CD4-positive, alpha-beta memory T cell (primary cell): ENCODE measurements around the gene SMIM36. TPM values are rescaled to one million over a fixed set of nuclear protein-coding genes. Genes with fewer than 3 reads are reported as not detected.
"Not testable (repeated sequence)": the region's sequence is repeated elsewhere in the genome, so short reads cannot be mapped to it uniquely, and the experiment has no call there.

ENCODE experiments used
- CTCF ChIA-PET: fragments of 350-600 bp; sonication (Branson Sonifier 250); formaldehyde crosslinking; loops from one replicate; lab custom pipeline; 2021; ENCODE audit warnings: inconsistent platforms; ENCODE audit not compliant: partially characterized antibody; lab: Charles Lee
- POLR2A ChIA-PET: fragments of 350-600 bp; sonication (Branson Sonifier 250); formaldehyde crosslinking; loops from one replicate; lab custom pipeline; 2021; ENCODE audit not compliant: partially characterized antibody; lab: Charles Lee
- DNase-seq, 5 donors: peaks; one replicate each; pipeline versions ENCODE4 v3.0.0 to v3.0.0-alpha.2; 2020 to 2022; ENCODE audit warnings: mixed read lengths in 1 of 5
- H3K27ac ChIP-seq: one replicate; pipeline ENCODE4 v1.7.0; 2013; ENCODE audit warnings: low read depth, low read length
- H3K27me3 ChIP-seq: 2 replicates; pipeline ENCODE4 v1.7.0; 2013; ENCODE audit warnings: mild to moderate bottlenecking, low read length, moderate library complexity; ENCODE audit not compliant: insufficient read depth
- H3K36me3 ChIP-seq: 2 replicates; pipeline ENCODE4 v1.7.0; 2013; ENCODE audit warnings: mild to moderate bottlenecking, low read length, moderate library complexity; ENCODE audit not compliant: insufficient read depth
- H3K4me1 ChIP-seq: 2 replicates; pipeline ENCODE4 v1.7.0; 2013; ENCODE audit warnings: mild to moderate bottlenecking, low read length, moderate library complexity; ENCODE audit not compliant: insufficient read depth
- H3K4me3 ChIP-seq, 2 donors: one replicate each; pipeline ENCODE4 v1.7.0; 2013; ENCODE audit warnings: low read length in 2 of 2, mild to moderate bottlenecking in 1 of 2
- H3K9me3 ChIP-seq, 2 donors: one replicate each; pipeline ENCODE4 v1.7.0; 2013; ENCODE audit warnings: low read length in 2 of 2, control low read depth in 1 of 2; ENCODE audit not compliant: control insufficient read depth in 1 of 2
- H3K27ac Mint-ChIP-seq, 7 donors: one replicate each; pipeline ENCODE4 v1.8.0; 2020 to 2021; ENCODE audit warnings: mixed read lengths in 7 of 7, mild to moderate bottlenecking in 6 of 7, inconsistent platforms in 3 of 7, moderate library complexity in 3 of 7
- H3K27me3 Mint-ChIP-seq, 2 donors: one replicate each; pipeline ENCODE4 v1.8.0; 2020 to 2021; ENCODE audit warnings: mixed read lengths in 2 of 2
- H3K36me3 Mint-ChIP-seq, 2 donors: one replicate each; pipeline ENCODE4 v1.8.0; 2020 to 2021; ENCODE audit warnings: mixed read lengths in 2 of 2, inconsistent platforms in 1 of 2, mild to moderate bottlenecking in 1 of 2
- H3K4me1 Mint-ChIP-seq, 4 donors: one replicate each; pipeline ENCODE4 v1.8.0; 2020 to 2021; ENCODE audit warnings: mixed read lengths in 4 of 4, mild to moderate bottlenecking in 1 of 4
- H3K4me3 Mint-ChIP-seq, 8 donors: one replicate each; pipeline ENCODE4 v1.8.0; 2020 to 2021; ENCODE audit warnings: mixed read lengths in 8 of 8, mild to moderate bottlenecking in 7 of 8, moderate library complexity in 6 of 8, inconsistent platforms in 3 of 8
- H3K9me3 Mint-ChIP-seq, 8 donors: one replicate each; pipeline ENCODE4 v1.8.0; 2020 to 2021; ENCODE audit warnings: mixed read lengths in 8 of 8, mild to moderate bottlenecking in 5 of 8, inconsistent platforms in 3 of 8, moderate library complexity in 1 of 8
- intact Hi-C: fragments of 100-400 bp; cut with micrococcal nuclease; formaldehyde crosslinking; loops from one replicate; pipeline ENCODE4 v1.15.1; 2023
- polyA plus RNA-seq, 2 donors: library from polyadenylated mRNA; unstranded; fragments of 300-500 nt; fragmentation: Illumina TruSeq; gene quantifications; one replicate each; pipeline ENCODE4 v1.2.3, GENCODE V29; 2021
- total RNA-seq, 2 experiments: library from RNA; stranded (reverse); gene quantifications; one replicate each; pipeline ENCODE4 v1.2.3, GENCODE V29; 2021

Gene SMIM36
- total and polyA plus RNA-seq, 4 experiments from 2014 or later = not detected

DNA sequence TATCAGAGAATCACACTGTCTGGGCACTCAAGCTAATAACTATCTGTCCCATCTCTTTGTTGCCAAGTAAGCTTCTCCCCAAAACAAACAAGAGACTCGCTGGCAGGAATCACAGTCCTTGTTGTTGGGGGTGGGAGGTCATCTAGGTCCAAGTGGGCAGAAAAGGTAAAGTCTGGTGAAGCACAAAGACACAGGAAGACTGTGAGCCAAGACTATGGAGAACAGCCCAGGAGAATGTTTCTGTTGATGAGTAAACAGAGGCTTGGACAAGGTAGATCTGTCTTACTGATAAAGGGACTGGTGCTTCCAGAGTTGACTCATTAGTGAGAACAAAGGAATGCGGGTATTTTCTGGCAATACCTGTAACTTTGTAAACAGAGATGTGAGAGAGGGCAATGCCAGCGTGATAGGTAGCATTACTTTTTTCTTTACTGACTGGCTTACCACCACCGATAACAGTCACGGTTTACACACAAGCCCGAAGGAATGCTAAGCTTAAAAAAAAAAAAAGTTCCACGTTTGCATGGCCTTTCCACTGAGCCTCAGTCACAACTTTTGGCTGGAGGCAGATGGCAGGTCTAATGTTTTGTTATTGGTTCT lies 78.1 kb downstream of the SMIM36 start:
- Mint-ChIP-seq H3K27ac (no peak overlapping the region), H3K36me3 (no peaks in the 10 kb centered on the region), H3K4me1 (peaks cover 9 to 16% (median 13%) of the 10 kb centered on the region in 4 donors), H3K27me3 (peaks cover 3 to 11% of the 10 kb centered on the region in 2 donors), H3K4me3 (peak overlapping the region in 1 of 8 donors; percentile 34), H3K9me3 (no peaks in the 10 kb centered on the region)
- Histone ChIP-seq H3K27ac (no peak overlapping the region), H3K27me3 (no peaks in the 10 kb centered on the region), H3K36me3 (no peaks in the 10 kb centered on the region), H3K9me3 (no peaks in the 10 kb centered on the region), H3K4me1 (peaks cover 6% of the 10 kb centered on the region), H3K4me3 (no peak overlapping the region)
- DNase-seq = no peak
- CTCF ChIA-PET = interaction anchor here (1.8 kb wide), 1 partner anchor 169 kb away, joined by 3 read pairs; no protein-coding TSS in a partner anchor
- POLR2A ChIA-PET = no interaction called here
- intact Hi-C loops = no loop called here

DNA sequence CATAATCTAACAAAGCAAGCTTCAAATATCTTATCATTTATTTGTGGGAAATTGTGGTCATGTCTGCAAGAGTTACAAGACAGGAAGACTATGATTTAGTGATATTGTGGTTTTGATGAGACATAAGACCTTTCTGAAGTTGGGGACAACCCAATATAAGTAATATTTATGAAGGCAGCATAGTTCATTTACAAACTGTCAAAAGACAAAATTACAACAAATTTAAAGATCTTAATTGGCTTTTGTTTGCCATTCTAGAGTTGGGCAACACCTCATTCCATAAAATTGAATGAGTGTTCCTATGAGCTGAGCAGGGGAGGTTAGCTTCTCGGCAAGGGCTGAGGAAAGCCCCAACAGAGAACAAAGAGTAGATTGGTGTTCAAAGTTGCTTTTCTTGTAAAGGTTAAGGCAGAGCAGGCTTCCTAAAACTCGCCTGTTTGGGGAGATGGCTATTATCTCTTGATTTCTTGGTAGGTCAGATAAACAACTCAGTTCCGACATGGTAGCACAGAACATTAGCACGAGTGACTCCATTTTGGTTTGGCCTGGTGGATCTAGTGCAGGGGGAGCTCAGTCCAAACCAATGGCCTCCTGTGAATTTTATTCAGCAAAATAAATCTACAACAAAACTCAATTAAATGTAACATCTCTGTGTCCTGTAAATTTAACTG lies 78.8 kb downstream of the SMIM36 start:
- Mint-ChIP-seq H3K4me1 (peaks cover 9 to 16% (median 13%) of the 10 kb centered on the region in 4 donors), H3K36me3 (no peaks in the 10 kb centered on the region), H3K27ac (peak overlapping the region in 3 of 7 donors; percentile 5 to 61 (median 57)), H3K27me3 (peaks cover 3 to 7% of the 10 kb centered on the region in 2 donors), H3K4me3 (peak overlapping the region in 2 of 8 donors; percentile 18 to 30), H3K9me3 (no peaks in the 10 kb centered on the region)
- no peaks in the 10 kb centered on the region for H3K36me3 ChIP-seq
- H3K4me3 ChIP-seq = no peak overlapping the region
- H3K27ac ChIP-seq = no peak overlapping the region
- no peaks in the 10 kb centered on the region for H3K9me3 ChIP-seq
- H3K27me3 ChIP-seq = no peaks in the 10 kb centered on the region
- ChIA-PET CTCF (interaction anchor here (1.8 kb wide), 1 partner anchor 169 kb away, joined by 3 read pairs; no protein-coding TSS in a partner anchor), POLR2A (no interaction called here)
- peaks cover 6% of the 10 kb centered on the region for H3K4me1 ChIP-seq
- intact Hi-C loops = no loop called here
- DNase-seq = no peak

- H3K36me3 ChIP-seq, H3K4me3 ChIP-seq, H3K9me3 ChIP-seq, H3K27ac Mint-ChIP-seq, H3K36me3 Mint-ChIP-seq, H3K9me3 Mint-ChIP-seq, H3K27me3 Mint-ChIP-seq, H3K27me3 ChIP-seq, POLR2A ChIA-PET, intact Hi-C loops, H3K4me1 ChIP-seq, H3K4me3 Mint-ChIP-seq, H3K27ac ChIP-seq, DNase-seq: not testable (repeated sequence)
- CTCF ChIA-PET = interaction anchor here (1.8 kb wide), 1 partner anchor 170 kb away, joined by 3 read pairs; no protein-coding TSS in a partner anchor
- H3K4me1 Mint-ChIP-seq = peaks cover 9 to 16% (median 13%) of the 10 kb centered on the region in 4 donors
Measured at GRCh38 chr17:55431914-55432313, 79.3 kb downstream of the SMIM36 start.

DNA sequence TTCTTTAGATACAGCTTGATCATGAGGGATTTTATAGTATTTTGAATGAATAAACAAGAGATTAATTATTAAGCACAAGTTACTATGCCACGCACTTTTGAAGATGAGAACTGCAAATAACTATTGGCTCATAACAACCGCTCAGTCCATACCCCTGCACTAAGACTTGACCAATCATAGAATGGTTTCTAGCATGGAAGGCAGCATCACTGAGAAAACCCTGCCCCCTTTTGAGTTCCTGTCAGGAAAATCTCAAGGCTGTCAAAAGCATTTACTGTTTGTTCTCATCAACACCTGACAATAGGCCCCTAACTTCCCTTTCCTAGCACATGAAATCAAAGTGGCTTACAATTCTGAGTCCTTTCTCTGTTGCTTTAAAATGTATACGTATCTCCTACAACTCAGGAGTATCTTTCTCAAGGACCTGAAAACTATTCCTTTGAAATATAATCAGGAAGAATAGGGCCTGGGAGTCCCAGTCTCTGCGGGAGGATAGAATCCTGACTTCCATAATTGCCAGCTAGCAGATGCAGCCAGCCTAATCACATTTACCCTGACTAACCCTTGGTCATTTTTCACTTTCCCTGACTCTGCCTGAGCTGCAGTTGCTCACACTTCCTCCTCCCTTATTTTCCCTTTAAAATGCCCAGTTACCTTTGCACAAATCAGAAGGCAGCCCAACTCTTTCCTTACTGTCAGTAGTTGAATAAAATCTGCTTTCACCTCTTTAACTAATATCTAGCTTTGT lies 80.5 kb downstream of the SMIM36 start:
- POLR2A ChIA-PET = no interaction called here
- Histone ChIP-seq H3K36me3 (no peaks in the 10 kb centered on the region), H3K27ac (no peak overlapping the region), H3K4me3 (no peak overlapping the region), H3K9me3 (no peaks in the 10 kb centered on the region), H3K4me1 (peaks cover 6% of the 10 kb centered on the region), H3K27me3 (no peaks in the 10 kb centered on the region)
- Mint-ChIP-seq H3K27me3 (peaks cover 3 to 7% of the 10 kb centered on the region in 2 donors), H3K9me3 (no peaks in the 10 kb centered on the region), H3K27ac (no peak overlapping the region), H3K4me1 (peaks cover 9 to 16% (median 13%) of the 10 kb centered on the region in 4 donors), H3K4me3 (no peak overlapping the region), H3K36me3 (no peaks in the 10 kb centered on the region)
- intact Hi-C loops = no loop called here
- CTCF ChIA-PET = interaction anchor here (1.4 kb wide), 1 partner anchor 12 kb away, joined by 3 read pairs; no protein-coding TSS in a partner anchor
- DNase-seq = no peak

DNA sequence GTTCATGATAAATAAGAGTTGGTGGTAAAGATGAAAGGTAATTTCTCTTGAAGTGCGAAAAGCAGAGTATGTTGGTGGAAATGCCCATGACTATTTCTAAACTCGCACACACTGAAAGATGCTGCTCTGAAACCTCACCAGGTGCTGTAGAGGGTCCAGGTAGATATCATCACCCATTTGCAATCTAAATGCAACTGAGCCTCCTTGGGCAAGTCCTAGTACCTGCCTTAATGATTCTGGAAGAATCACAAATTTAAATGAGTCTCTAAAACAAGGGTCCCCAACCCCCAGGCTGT lies 83.7 kb downstream of the SMIM36 start:
- H3K27me3 Mint-ChIP-seq = peaks cover 20 to 22% of the 10 kb centered on the region in 2 donors
- Histone ChIP-seq H3K4me3 (no peak overlapping the region), H3K4me1 (peaks cover 3% of the 10 kb centered on the region), H3K27ac (no peak overlapping the region), H3K36me3 (no peaks in the 10 kb centered on the region), H3K27me3 (peaks cover 12% of the 10 kb centered on the region), H3K9me3 (no peaks in the 10 kb centered on the region)
- ChIA-PET POLR2A (no interaction called here), CTCF (no interaction called here)
- intact Hi-C loops = loop anchor here (10.0 kb wide), 1 partner anchor 147 kb away; no protein-coding TSS in a partner anchor
- no peak overlapping the region for H3K27ac Mint-ChIP-seq
- no peak overlapping the region for H3K4me3 Mint-ChIP-seq
- H3K36me3 Mint-ChIP-seq = no peaks in the 10 kb centered on the region
- DNase-seq = no peak
- H3K9me3 Mint-ChIP-seq = no peaks in the 10 kb centered on the region
- H3K4me1 Mint-ChIP-seq = peaks cover 4 to 6% (median 5%) of the 10 kb centered on the region in 4 donors

DNA sequence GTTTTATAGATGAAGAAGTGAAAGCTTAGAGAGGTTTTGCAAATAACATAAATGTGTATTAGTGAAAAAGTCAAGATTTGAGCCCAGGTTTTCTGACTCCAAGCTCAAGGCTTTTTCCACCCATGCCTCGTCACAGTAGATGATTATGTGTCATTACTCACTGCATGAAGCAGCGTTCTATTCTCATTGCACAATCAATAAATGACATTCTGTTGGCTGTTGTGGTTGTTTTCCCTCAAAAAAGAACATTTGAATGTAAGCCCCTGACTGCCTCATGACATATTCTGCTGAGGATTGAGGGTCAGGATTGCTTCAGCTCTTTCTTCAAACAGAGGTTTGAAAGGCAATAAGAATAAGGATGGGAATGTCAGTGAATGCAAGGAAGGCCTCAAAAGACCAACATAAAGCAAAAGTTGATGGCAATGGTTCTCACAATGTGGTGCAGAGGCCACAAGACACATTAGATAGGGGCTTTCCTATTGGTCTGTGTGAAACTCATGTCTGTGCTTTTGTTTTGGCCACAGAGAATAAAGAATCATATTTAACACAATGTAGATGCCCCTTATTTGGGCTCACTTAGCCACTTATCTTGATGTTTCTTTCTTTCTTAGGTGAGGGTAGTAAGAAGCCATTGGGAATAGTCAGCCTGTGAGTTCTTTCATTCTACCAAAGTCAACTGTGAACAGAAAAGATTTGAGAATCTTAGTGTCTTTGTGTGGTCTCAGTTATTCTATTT lies 84.2 kb downstream of the SMIM36 start:
- Mint-ChIP-seq H3K4me3 (no peak overlapping the region), H3K36me3 (no peaks in the 10 kb centered on the region), H3K9me3 (no peaks in the 10 kb centered on the region), H3K4me1 (peaks cover 3% of the 10 kb centered on the region in 4 donors), H3K27ac (no peak overlapping the region), H3K27me3 (peaks cover 20 to 24% of the 10 kb centered on the region in 2 donors)
- intact Hi-C loops = loop anchor here (10.0 kb wide), 1 partner anchor 148 kb away; no protein-coding TSS in a partner anchor
- no peak overlapping the region for H3K4me3 ChIP-seq
- no peaks in the 10 kb centered on the region for H3K9me3 ChIP-seq
- ChIA-PET CTCF (no interaction called here), POLR2A (no interaction called here)
- no peak for DNase-seq
- no peaks in the 10 kb centered on the region for H3K4me1 ChIP-seq
- H3K36me3 ChIP-seq = no peaks in the 10 kb centered on the region
- no peak overlapping the region for H3K27ac ChIP-seq
- peaks cover 12% of the 10 kb centered on the region for H3K27me3 ChIP-seq
